GM18508 (cell line): ENCODE measurements around the gene UACA.

Experiments used
- ATAC-seq: cut with Tn5 transposase; IDR thresholded peaks from one replicate; pipeline ENCODE4 v1.9.1; 2021; ENCODE audit warnings: moderate number of reproducible peaks; ENCODE audit not compliant: insufficient read depth, unreplicated experiment

The UACA gene

GRCh38 chr15:70783610-70784022, 20.3 kb upstream of the UACA start:
- ATAC-seq = no peak

GRCh38 chr15:70783041-70783440, 19.7 kb upstream of the UACA start:
- no peak for ATAC-seq

GRCh38 chr15:70781236-70781635, 17.9 kb upstream of the UACA start:
- ATAC-seq = no peak

- ATAC-seq = no peak
Observed at GRCh38 chr15:70778258-70779076, 15.1 kb upstream of the UACA start.

- ATAC-seq = no peak
Observed at GRCh38 chr15:70777170-70777926, 14.0 kb upstream of the UACA start.

- no peak for ATAC-seq
Observed at GRCh38 chr15:70775160-70775559, 11.8 kb upstream of the UACA start.

- ATAC-seq = no peak
Observed at GRCh38 chr15:70772402-70772801, 9.0 kb upstream of the UACA start.

GRCh38 chr15:70770863-70771262, 7.5 kb upstream of the UACA start:
- ATAC-seq = no peak

- no peak for ATAC-seq
Observed at GRCh38 chr15:70768257-70768883, 5.0 kb upstream of the UACA start.

- ATAC-seq = no peak
Observed at GRCh38 chr15:70767667-70768066, 4.3 kb upstream of the UACA start.

GRCh38 chr15:70766597-70766996, 3.2 kb upstream of the UACA start:
- no peak for ATAC-seq

GRCh38 chr15:70765504-70766281, 2.3 kb upstream of the UACA start:
- no peak for ATAC-seq

- no peak for ATAC-seq
Observed at GRCh38 chr15:70763950-70764730, 782 bp upstream of the UACA start.

- ATAC-seq = no peak
Observed at GRCh38 chr15:70762469-70763119, 764 bp downstream of the UACA start.

- ATAC-seq = no peak
Observed at GRCh38 chr15:70761931-70762468, 1.4 kb downstream of the UACA start.

GRCh38 chr15:70761046-70761445, 2.3 kb downstream of the UACA start:
- ATAC-seq = no peak

- ATAC-seq = no peak
Observed at GRCh38 chr15:70758790-70759462, 4.4 kb downstream of the UACA start.

- ATAC-seq = no peak
Observed at GRCh38 chr15:70757627-70758026, 5.7 kb downstream of the UACA start.
